DOHH2 (cell line): ENCODE data around the gene CENPO.

Experiments
- H3F3A ChIP-seq: fragments of 200-600 bp; sonication (generic), shearing (Covaris generic); 2 replicates; pipeline ENCODE4 v1.6.0; 2016; ENCODE audit warnings: antibody characterized with exemption, mild to moderate bottlenecking; ENCODE audit not compliant: control insufficient read depth, insufficient read depth
- H3K27ac ChIP-seq: fragments of 200-600 bp; sonication (generic); 2 replicates; pipeline ENCODE4 v1.5.1; 2014; ENCODE audit warnings: low read depth, mild to moderate bottlenecking, low read length, moderate library complexity
- H3K27me3 ChIP-seq: fragments of 200-600 bp; sonication (generic); 2 replicates; pipeline ENCODE4 v1.6.1; 2014; ENCODE audit warnings: mild to moderate bottlenecking, low read length, mixed read lengths; ENCODE audit not compliant: control insufficient read depth
- H3K36me3 ChIP-seq: fragments of 200-600 bp; sonication (generic); 2 replicates; pipeline ENCODE4 v1.6.1; 2014; ENCODE audit warnings: mild to moderate bottlenecking, low read length, moderate library complexity, mixed read lengths; ENCODE audit not compliant: control insufficient read depth
- H3K4me1 ChIP-seq: fragments of 200-600 bp; sonication (generic); 2 replicates; pipeline ENCODE4 v1.6.1; 2014; ENCODE audit warnings: mild to moderate bottlenecking, low read length, mixed read lengths; ENCODE audit not compliant: control insufficient read depth
- H3K4me2 ChIP-seq: fragments of 200-600 bp; sonication (generic); 2 replicates; pipeline ENCODE4 v1.6.0; 2014; ENCODE audit warnings: mild to moderate bottlenecking, low read length, moderate library complexity
- H3K4me3 ChIP-seq: fragments of 200-600 bp; sonication (generic); 2 replicates; pipeline ENCODE4 v1.5.1; 2014; ENCODE audit warnings: mild to moderate bottlenecking, low read length, mixed read lengths
- H3K79me2 ChIP-seq: fragments of 200-600 bp; sonication (generic); 2 replicates; pipeline ENCODE4 v1.6.1; 2014; ENCODE audit warnings: mild to moderate bottlenecking, low read length, mixed read lengths; ENCODE audit not compliant: control insufficient read depth
- H3K9me2 ChIP-seq: fragments of 200-600 bp; sonication (generic); replicated peaks from 2 replicates; pipeline ENCODE4 v1.6.1; 2014; ENCODE audit warnings: mild to moderate bottlenecking, low read length, mixed read lengths; ENCODE audit not compliant: control insufficient read depth
- H3K9me3 ChIP-seq: fragments of 200-600 bp; sonication (generic); 2 replicates; pipeline ENCODE4 v1.6.1; 2014; ENCODE audit warnings: antibody characterized with exemption, low read length, mixed read lengths; ENCODE audit not compliant: control insufficient read depth, insufficient read depth
- H4K20me1 ChIP-seq: fragments of 200-600 bp; sonication (generic); 2 replicates; pipeline ENCODE4 v1.6.0; 2014; ENCODE audit warnings: low read depth, mild to moderate bottlenecking, antibody characterized with exemption, low read length, moderate library complexity; ENCODE audit not compliant: control insufficient read depth, insufficient read depth
- CTCF ChIP-seq: fragments of 200-600 bp; sonication (generic); IDR thresholded peaks from one replicate; pipeline ENCODE4 v1.5.1; 2014; ENCODE audit warnings: antibody characterized with exemption, mild to moderate bottlenecking, low read depth, low read length; ENCODE audit not compliant: poor library complexity, severe bottlenecking
- EZH2phosphoT487 ChIP-seq: fragments of 200-600 bp; sonication (generic); IDR thresholded peaks from 2 replicates; pipeline ENCODE4 v1.6.1; 2017; ENCODE audit warnings: borderline replicate concordance, mild to moderate bottlenecking, antibody characterized with exemption, low read length, moderate library complexity, mixed read lengths

The CENPO gene

GRCh38 chr2:24792874-24793760 is at the start of gene CENPO, which contains the start of gene PTRHD1:
Gene CENPO (plus strand): TSS chr2:24793425. CDS start chr2:24793920, 495 bp downstream.
Gene PTRHD1 (minus strand): TSS chr2:24793391. CDS start chr2:24793377, 14 bp downstream.
- H3K9me2 ChIP-seq = no peaks in the 10 kb centered on the region
- H3F3A ChIP-seq = no peaks in the 10 kb centered on the region
- peak within 1 kb of the TSS; percentile 97 for H3K4me2 ChIP-seq
- H3K36me3 ChIP-seq = peaks cover 48% of the 10 kb centered on the region
- no peaks in the 10 kb centered on the region for H3K27me3 ChIP-seq
- no peak for TF ChIP-seq EZH2phosphoT487
- TF ChIP-seq CTCF = peak; percentile 45
- no peaks in the 10 kb centered on the region for H3K9me3 ChIP-seq
- H3K4me3 ChIP-seq = peak within 1 kb of the TSS; percentile 97
- peaks cover 37% of the 10 kb centered on the region for H3K4me1 ChIP-seq
- H3K79me2 ChIP-seq = peaks cover 51% of the 10 kb centered on the region
- H4K20me1 ChIP-seq = no peaks in the 10 kb centered on the region
- peak within 1 kb of the TSS; percentile 83 for H3K27ac ChIP-seq

- TF ChIP-seq CTCF (no peak), EZH2phosphoT487 (no peak)
- Histone ChIP-seq H3K4me1 (peaks cover 6% of the 10 kb centered on the region), H3K9me3 (no peaks in the 10 kb centered on the region), H4K20me1 (no peaks in the 10 kb centered on the region), H3K36me3 (no peaks in the 10 kb centered on the region), H3K9me2 (no peaks in the 10 kb centered on the region), H3K4me2 (no peak overlapping the region), H3K27ac (no peak overlapping the region), H3K4me3 (no peak overlapping the region), H3K79me2 (no peaks in the 10 kb centered on the region), H3F3A (no peaks in the 10 kb centered on the region), H3K27me3 (no peaks in the 10 kb centered on the region)
Observed at GRCh38 chr2:24743924-24744323, 49.3 kb upstream of the CENPO start.

GRCh38 chr2:24744356-24744755 is 48.9 kb upstream of the CENPO start:
- H3K27ac ChIP-seq = no peak overlapping the region
- H3K4me2 ChIP-seq = no peak overlapping the region
- H4K20me1 ChIP-seq = no peaks in the 10 kb centered on the region
- H3K4me1 ChIP-seq = peaks cover 6% of the 10 kb centered on the region
- H3K9me2 ChIP-seq = no peaks in the 10 kb centered on the region
- H3K36me3 ChIP-seq = no peaks in the 10 kb centered on the region
- H3K79me2 ChIP-seq = no peaks in the 10 kb centered on the region
- TF ChIP-seq CTCF (no peak), EZH2phosphoT487 (no peak)
- H3K9me3 ChIP-seq = no peaks in the 10 kb centered on the region
- H3F3A ChIP-seq = no peaks in the 10 kb centered on the region
- no peaks in the 10 kb centered on the region for H3K27me3 ChIP-seq
- H3K4me3 ChIP-seq = no peak overlapping the region
